CMK (cell line): Measurements from ENCODE around the gene CST7.
"Not testable (repeated sequence)": the region's sequence is repeated elsewhere in the genome, so short reads cannot be mapped to it uniquely, and the experiment has no call there.

Experiments
- DNase-seq: peaks from one replicate; pipeline ENCODE4 v3.0.0-alpha.2; 2010; ENCODE audit warnings: low read depth

The CST7 gene

DNA sequence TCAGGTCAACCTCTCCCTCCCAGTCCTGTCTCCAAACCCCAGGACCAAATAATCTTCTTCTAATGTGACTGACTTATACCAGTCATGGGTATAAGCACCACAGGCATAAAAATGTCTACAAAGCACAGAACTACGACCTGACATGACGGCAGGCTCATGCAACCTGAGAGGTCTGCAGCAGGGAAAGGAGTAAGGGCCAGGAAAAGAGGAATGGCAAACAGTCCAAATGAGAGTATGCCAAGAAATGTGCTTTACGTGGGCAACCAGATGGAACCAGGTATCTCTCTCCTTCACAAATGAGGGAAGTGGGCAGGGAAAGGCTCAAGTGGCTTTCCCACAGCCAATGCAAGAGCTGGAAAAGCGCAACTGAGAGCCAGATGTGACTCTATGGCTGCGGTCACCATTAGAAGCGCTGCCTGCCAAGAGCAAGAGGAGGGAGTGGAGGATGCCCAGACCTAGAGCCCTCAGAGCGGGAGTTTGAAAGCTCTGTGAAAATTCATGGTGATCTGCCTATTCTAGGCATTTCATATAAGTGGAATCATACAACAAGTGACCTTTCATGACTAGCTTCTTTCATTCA lies 37.5 kb downstream of the CST7 start:
- no peak for DNase-seq

DNA sequence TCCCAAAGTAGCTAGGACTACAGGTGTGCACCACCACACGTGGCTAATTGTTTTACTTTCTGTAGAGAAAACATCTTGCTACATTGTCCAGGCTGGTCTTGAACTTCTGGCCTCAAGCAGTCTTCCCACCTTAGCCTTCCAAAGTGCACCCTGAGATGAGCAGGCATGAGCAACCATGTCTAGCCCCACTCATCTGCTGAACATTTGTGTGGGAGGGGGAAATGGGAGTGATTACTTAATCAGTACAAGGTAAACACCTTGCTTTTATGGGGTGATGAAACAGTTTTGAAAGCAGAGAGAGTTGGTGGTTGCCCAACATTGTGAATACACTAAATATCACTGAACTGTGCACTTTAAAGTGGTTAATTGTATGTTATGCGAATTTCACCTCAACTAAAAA lies 38.2 kb downstream of the CST7 start:
- no peak for DNase-seq

GRCh38 chr20:24987873-24988835 lies 39.1 kb downstream of the CST7 start:
- no peak for DNase-seq

- no peak for DNase-seq
These were observed 40.1 kb downstream of the CST7 start for GRCh38 chr20:24989162-24989561.

GRCh38 chr20:24990810-24991252 lies 41.8 kb downstream of the CST7 start:
- no peak for DNase-seq

- no peak for DNase-seq
These were observed 42.9 kb downstream of the CST7 start for GRCh38 chr20:24991897-24992486.

- peak; percentile 79 for DNase-seq
These were observed 43.6 kb downstream of the CST7 start, which contains the start of gene APMAP for GRCh38 chr20:24992487-24993205. Gene APMAP (minus strand): TSS chr20:24992751. CDS start chr20:24992688, 63 bp downstream.

DNA sequence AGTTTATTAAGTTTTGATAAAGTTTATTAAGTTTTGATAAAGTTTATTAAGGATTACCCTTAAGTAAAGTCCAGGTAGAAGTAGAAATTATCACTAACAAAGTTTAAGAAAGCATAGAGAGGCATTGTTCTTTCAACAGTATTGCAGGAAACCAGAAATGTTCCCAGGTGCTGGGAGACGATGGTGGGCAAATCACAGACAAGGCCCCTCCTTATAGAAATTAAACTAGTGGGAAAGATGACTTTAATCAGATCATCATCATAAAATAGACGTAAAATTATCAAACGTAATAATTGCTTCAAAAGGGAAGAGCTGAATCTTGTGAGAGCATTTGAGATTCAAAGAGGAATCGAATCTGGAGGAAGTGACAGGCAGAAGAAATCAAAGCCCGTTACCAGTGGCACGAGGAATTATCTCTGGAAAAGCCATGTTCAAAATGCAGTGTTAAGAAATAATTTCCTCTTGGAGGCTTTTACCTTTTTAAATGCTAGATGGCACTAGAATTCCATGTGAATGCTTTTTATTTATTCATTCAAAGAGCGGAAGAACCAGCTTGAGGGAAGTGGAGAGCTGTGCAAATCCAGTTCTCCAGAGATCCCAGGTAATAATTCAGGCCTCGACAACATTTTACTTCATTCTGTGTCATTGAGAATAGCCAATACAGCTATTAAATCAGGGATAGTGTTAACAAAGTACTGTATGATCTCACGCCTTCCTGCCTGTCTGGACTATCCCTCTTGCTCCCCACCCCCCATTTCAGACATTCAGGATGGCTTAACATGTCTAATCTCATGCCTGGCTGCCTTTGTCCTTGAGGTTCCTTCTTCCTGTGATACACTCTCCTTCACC lies 44.5 kb downstream of the CST7 start:
- DNase-seq, result no peak

DNA sequence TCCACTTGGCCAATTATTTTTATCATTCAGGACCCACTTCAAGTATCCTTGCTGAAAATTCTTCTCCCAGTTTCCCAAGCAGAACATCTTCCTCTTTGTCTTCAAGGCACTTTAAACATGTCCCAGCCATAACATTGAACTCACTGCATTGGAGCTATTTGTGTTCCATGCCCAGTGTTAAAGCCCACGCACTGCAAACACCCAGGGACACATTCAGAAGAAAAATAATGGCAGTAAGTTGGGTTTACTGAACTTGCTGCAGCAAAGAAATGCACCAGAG lies 45.1 kb downstream of the CST7 start:
- no peak for DNase-seq

GRCh38 chr20:24994470-24995368 lies 45.6 kb downstream of the CST7 start:
- peak; percentile 57 for DNase-seq

GRCh38 chr20:24995741-24996448 lies 46.8 kb downstream of the CST7 start:
- DNase-seq, result no peak

GRCh38 chr20:24996449-24997377 lies 47.6 kb downstream of the CST7 start:
- DNase-seq, result no peak

DNA sequence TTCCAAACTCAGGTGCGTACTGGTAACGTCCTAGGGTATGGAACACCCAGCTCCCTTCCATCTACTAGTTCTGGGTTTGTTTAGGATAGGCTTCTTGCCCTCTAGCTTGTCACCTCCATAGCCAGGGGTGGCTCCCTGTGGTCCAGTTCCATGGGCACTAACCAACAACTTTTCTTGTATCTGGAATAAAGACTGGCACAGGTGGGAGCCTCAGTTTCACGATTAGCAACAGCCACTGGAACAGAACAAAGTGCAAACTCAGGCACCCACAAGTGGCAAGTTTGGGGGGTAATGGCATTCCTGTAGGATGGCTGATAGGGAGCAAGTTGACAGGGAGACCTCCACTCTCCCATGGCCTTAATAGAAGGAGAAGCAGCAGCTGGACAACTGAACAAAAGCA lies 49.1 kb downstream of the CST7 start:
- DNase-seq, result no peak

DNA sequence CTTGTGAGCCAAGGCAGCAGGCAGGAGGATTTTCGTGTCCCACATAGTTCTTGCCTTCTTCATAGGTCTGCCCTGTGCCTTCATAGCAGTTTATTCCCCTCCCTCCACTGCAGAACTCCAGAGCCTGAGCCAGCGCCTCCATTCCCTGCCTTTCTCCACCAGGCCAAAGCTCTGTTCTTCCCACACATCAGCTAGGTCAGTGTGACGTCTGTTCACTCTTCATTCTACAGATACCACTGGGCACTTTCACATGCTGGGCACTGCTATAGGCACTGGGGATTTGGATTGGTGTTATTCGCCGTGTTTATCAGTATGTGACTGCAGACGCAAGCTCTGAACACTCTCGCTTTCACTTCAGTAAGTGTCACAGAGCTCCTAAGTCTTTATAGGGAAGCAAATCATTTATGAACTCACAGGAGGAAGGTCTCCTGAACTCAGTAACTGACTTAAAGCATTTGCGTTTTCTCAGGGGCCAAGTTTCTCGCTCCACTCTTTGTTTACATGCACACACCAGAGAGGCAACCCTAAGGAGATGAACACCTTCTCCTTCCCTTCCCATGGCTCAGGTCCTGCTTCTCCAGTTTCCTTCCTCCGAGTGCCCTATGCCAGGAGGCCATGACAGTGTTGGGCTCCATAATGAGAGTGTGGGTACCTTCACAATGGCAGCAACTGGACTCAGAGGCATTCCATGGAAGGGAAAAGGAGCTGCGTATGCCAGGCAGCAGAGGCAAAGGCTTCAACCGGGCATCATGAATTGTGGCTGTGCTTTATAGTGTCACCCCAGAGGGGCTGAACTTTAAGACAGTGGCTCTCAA lies 49.8 kb downstream of the CST7 start:
- no peak for DNase-seq

DNA sequence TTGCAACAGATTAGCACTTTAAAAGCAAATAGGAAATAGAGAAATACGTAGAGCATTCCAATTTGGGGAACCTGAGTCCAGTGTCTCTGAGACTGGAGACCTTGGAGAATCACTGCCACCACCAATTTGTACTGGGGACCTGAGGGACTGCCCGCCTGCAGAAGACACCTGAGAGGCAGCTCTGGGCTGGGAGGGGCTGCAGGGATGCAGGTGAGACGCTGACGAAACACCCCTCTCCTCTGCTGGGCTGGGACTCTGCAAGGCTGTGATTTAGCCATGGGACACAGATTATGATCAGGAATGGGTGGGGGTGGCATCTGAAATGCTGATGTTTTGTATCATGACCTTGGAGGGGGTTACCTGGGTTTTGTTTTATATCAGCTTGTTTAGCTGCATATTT lies 50.5 kb downstream of the CST7 start:
- no peak for DNase-seq

DNA sequence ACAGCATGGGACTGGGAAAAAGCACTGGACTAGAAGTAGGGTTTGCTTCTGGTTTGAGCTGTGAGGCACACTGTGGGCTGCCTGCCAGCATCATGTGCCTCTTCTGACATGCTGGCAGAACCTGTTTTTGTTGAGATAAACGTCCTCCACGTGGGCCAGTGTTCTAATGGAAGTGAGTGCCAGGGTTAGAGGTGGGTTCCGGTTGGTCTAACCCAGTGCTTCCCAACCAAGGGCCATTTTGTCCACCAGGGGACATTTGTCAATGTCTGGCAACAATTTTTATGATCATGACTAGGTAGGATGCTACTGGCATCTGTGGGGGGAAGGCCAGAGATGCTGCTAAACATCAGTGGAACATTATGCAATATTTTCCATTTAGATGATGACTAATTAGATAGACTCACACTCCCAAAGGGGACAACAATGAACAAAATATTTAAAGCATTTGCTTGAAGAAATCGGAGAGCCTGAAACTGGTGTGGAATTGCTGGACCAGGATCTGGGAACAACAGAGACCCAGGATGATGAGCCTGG lies 51.3 kb downstream of the CST7 start:
- no peak for DNase-seq

DNA sequence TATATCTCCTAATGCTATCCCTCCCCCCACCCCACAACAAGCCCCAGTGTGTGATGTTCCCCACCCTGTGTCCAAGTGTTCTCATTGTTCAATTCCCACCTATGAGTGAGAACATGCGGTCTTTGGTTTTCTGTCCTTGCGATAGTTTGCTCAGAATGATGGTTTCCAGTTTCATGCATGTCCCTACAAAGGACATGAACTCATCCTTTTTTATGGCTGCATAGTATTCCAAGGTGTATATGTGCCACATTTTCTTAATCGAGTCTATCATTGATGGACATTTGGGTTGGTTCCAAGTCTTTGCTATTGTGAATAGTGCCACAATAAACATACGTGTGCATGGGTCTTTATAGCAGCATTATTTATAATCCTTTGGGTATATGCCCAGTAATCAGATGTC lies 52.3 kb downstream of the CST7 start:
- DNase-seq, result not testable (repeated sequence)

GRCh38 chr20:25003002-25003401 lies 53.9 kb downstream of the CST7 start:
- no peak for DNase-seq
